ENCODE results near the gene PSEN2.
"Not testable (repeated sequence)": the region's sequence is repeated elsewhere in the genome, so short reads cannot be mapped to it uniquely, and the experiment has no call there.

The PSEN2 gene

DNA sequence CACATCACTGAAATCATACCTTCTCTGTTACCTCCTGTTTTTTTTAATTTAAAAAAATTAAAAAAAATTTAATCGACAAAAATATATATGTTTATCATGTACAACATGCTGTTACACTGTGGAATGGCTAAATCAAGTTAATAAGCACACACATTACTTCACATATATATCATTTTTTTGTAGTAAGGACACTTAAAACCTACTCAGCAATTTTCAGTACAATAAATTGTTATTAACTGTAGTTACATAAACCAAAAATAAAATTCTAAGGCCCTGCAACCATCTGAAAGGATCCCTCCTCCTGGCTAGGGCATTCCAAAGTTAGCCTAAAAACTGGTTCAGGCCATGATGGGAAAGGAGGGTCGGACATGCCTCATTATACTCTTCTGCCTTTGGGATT is 46.1 kb downstream of the PSEN2 start:
- no peak for DNase-seq (ENCODE audit: low spot score)

DNA sequence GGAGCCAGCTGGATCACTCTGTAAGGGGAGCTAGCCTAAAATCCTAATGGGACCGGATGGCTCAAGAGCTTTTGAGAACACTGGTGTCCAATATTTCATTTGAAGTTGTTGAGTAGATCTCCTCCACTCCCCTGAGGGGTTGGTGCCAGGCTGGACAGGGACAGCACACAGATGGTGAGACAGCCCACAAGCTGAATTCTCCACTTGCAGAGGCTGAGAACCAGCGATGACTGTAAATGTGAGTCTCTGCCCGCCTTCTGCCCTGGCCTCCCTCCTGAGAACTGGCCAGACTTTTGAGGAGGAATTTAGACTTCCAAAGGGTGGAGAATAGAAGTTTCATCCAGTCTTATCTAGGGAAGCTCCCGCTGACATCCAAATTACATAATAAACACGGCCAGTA is 49.2 kb downstream of the PSEN2 start:
- DNase-seq (ENCODE audit: low spot score), result no peak

DNA sequence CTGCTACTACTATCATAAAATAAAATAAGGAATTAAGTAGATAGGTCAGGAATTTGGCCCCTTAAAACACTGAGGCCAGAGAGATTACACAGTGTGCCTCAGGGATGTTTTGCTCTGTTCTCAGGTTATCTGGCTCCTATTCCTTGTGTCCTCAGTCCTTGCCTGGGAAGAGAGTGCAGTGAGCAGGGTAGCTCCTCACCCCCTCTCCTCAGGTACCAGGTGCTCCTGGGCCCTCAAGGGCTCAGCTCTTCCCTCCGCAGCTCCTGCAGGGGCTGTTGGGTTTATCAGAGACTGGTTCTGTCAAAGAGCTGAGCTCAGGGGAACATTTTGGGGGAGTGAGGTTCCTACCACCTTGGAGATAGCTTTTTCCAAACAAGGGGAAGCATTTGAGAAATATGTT is 49.6 kb downstream of the PSEN2 start:
- no peak for DNase-seq (ENCODE audit: low spot score)

DNA sequence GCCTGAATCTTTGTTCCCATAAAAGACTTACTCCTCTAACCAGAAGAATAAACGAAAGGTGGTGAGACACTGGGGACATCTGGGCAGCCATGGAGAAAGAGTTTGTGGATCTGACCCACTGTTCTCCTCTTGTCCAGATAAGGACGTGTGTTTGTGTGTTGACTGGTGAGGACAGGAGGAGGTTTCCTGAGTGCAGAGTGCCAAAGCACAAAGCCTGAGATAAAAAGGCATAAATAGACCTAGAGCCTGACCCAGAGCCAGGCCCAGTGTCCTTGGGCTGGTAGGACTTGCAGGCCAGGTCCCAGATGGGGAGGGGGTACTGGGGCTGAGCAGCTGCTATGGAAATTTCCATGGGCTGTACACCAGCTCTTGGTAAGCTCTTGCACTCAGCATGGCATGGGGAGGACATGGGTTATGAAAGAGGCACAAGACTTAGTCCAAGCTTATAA is 50.1 kb downstream of the PSEN2 start:
- no peak for DNase-seq (ENCODE audit: low spot score)

DNA sequence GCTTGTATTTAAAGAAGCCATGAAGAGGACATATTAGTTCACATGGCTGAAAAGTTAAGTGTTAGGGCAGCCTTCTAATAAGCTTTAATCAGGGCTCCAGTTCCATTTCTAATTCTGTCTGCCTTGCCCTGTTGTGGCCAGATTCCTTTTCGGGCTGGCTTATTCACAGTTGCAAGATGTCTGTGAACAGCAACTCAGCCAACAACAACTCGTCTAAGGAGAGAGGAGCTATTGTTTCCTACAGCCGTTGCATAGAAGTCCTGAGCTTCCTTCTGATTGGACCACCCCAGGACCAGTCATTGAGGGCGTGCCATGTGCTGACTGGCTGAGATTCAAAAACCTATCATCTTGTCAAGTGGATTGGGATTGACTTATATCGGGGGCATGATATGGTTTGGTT is 51.1 kb downstream of the PSEN2 start:
- no peak for DNase-seq (ENCODE audit: low spot score)

DNA sequence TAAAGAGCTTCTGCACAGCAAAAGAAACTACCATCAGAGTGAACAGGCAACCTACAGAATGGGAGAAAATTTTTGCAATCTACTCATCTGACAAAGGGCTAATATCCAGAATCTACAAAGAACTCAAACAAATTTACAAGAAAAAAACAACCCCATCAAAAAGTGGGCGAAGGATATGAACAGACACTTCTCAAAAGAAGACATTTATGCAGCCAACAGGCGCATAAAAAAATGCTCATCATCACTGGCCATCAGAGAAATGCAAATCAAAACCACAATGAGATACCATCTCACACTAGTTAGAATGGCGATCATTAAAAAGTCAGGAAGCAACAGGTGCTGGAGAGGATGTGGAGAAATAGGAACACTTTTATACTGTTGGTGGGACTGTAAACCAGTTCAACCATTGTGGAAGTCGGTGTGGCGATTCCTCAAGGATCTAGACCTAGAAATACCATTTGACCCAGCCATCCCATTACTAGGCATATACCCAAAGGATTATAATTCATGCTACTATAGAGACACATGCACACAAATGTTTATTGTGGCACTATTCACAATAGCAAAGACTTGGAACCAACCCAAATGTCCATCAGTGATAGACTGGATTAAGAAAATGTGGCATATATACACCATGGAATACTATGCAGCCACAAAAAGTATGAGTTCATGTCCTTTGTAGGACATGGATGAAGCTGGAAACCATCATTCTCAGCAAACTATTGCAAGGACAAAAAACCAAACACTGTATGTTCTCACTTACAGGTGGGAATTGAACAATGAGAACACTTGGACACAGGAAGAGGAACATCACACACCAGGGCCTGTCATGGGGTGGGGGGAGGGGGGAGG is 59.1 kb downstream of the PSEN2 start:
- not testable (repeated sequence) for DNase-seq (ENCODE audit: low spot score)

DNA sequence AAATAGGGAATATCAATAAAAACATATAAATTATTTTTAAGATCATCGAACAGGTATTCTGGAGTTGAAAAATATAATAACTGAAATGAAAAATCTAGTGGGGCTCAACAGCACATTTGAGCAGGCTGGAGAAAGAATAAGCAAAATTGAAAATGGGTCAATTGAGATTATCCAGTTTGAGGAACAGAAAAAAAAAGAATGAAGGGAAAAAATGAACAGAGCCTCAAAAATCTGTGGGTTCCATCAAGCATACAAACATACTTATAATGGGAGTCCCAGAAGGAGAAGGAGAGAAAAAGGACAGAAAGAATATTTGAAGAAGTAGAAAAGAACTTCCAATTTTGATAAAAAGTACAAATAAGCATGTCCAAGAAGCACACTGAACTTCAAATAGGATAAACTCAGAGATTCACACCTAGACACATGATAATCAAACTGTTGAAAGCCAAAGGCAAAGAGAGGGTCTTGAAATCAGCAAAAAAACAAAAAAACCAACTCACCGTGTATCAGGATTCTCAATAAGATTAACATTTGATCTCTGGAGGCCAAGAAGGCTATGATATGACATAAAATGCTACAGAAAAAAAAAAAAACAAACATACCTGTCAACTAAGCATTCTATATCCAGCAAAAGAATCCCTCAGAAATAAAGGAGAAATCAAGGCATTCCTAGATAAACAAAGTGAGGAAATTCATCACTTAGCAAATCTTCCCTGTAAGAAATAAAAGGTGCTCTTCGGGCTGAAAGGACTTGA is 64.2 kb downstream of the PSEN2 start:
- DNase-seq (ENCODE audit: low spot score), result no peak

DNA sequence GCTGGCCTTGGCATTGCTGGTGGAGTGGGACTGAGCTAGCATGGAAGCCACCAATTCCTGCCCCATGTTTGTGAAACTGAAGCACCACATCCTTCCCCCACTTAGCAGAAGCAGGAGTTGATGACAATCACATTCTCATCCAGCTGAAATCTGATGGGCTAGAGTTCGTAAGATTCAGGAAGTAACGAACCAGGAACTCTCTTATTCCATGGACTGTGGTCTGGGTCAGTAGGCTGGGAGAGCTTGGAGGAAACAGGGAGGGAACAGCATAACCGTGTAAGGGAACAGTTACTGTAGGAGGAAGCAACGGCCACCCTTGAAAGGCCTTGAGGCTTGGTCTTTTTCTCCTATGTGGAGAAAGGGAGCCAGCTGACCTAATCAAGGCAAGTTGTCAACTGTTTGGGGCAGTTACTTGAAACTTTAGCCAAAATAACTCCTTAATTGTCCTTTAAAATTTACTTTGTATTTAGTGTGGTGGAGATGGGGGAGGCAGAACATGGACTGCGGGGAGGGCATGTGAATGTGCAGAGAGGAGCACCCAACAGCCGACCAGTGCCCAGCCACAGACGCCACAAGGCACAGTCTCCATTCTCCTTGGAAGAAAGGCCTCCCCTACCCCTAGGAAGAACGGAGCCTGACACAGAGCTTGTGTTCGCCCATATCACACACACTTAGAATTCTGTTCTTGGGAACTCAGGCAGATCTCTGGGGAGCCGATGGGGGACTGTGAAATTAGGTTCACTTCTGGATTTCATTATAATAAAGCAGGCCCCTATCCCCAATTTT is 67.7 kb downstream of the PSEN2 start:
- no peak for DNase-seq (ENCODE audit: low spot score)

DNA sequence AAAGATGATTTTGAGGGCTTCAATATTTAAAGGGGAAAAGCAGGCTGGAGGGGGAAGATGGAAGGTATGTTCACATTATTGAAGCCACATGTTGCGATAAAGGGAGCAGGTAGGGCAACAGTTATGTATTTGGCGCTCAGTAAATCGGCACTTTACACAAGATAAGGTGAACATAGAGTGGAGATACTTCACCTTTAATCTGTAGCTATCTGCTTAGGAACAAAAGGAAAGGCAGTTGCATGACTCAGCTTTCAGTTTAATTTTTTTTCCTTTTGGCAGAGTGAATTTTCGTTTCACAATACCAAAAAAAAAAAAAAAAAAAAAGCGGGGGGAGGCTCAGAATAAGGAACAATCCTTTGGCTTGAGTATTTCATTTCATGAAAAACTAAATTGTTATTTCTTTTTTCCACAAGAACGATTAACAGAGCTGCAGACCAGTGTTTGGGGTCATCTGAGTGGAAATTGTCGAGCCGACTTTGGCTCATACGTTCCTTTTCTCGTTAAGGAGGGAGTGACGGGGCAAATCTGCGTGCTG is 68.6 kb downstream of the PSEN2 start:
- no peak for DNase-seq (ENCODE audit: low spot score)

DNA sequence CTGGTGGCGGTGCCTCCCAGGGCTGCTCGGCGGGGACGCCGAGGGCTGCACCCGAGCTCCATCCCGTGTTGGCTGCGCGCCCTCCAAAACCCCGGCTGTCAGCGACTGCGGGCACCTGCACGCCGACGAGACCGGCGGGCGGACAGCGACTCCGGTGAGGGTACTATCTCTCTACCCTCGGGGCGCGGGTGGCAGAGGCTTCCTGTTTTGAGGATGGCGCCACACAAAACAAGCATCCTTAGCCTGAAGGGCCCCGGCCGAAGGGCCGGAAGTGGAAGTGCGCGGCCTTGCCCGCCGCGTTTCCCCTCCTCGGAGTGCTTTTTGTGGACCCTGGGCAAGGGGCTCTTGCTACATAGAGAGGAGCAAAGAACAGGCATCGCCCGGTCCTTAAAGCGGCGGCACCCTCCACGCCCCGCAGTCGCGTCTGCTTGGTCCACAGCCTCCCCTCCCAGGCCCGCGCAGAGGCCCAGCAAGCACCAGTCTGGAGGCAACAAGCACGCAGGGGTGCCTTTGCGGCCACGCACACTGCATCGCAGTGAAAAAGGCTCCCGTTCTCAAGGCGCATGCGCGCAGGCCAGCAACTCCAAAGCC is 69.1 kb downstream of the PSEN2 start:
- peak; percentile 74 for DNase-seq (ENCODE audit: low spot score)

DNA sequence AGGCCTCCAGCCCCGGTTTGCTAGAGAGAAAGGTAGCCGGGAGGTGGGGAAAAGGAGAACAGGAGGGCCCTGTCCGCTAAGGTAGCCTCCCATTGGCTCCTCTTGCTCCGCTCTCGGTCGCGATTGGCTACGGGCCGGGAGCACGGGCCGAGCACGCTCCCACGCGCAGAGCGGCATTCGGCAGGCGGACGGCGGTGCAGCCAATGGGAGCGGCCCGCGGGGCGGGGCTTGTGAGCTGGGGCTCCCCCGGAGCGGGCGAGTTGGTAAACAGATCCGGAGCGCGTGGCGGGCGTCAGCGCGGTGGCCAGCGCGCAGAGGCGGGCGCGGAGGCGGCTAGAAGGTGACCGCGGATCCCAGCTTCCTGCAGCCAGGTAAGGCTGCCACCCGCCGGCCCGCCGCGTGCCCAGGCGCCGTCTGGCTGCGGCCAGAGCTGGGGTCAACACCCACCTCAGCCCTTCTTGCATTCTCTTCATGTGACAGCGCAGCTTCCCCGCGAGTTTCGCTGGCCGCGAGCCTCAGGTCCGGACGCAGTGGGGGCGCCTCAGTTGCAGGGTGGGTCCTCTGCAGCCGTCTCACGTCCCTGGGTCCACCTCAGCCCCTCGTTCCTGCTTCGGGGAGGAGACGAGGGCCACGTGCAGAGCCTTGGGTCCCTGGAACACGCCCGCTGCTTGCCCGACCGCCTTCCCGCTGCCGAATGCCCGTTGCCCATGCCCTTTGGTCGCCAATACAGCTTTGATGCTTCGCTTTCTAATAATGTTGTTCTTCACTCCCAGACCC is 69.8 kb downstream of the PSEN2 start, which contains the start of gene COQ8A:
Gene COQ8A, plus strand, starts transcription at position 266 of the 777 bp plus-strand sequence. CDS start 21,092 bp downstream, outside the sequence.
- peak; percentile 99 for DNase-seq (ENCODE audit: low spot score)

DNA sequence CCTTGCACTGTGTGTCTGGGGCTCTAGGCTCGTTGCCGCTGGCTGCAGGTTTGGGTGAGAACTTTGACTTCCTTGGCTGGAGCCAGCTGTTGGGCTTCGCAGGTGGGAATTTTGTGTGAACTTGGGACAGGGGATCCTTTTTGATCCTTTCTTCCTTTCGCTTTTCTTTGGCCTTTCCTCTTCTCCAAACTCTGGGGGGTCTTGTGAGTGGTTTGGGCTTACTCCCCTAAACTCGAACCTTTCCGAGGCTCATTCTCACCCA is 70.3 kb downstream of the PSEN2 start:
- no peak for DNase-seq (ENCODE audit: low spot score)

DNA sequence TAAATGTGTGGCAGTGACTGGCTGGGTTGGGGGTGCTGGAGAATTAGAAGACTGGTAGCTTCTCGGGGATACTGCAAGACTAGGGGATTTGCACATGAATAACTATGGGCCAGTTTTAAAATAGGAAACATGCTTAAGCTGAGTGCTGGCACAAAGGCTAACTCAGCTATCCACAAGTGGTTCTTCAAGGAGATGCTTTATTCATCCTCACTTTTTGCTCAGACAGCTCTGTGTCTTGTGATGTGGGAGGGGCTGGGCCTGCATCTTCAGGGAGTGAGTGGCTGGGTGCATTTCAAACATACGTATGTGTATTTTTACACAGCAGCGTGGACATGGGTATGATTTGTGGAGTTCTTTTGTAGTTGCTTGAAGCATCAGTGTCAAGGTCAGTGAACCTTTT is 72.0 kb downstream of the PSEN2 start:
- no peak for DNase-seq (ENCODE audit: low spot score)

DNA sequence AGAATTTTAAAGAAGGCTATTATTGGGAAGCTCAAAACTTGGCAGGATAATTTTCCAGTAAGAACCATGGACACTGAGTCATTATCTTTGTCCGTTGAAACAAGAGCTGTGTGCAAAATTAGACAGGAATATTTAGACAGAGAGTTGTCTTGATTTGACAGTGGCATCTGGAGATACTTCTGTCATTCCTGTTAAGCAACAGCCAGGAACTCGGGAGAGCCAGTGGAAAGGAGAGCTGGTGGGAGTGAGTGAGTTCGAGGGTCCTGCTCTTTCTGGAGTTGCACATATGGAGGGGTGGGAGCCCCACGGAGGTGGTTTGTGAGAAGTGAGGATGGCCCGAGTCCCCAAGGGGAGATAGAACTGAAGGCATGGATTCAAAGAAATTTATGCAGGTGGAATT is 72.7 kb downstream of the PSEN2 start:
- no peak for DNase-seq (ENCODE audit: low spot score)

DNA sequence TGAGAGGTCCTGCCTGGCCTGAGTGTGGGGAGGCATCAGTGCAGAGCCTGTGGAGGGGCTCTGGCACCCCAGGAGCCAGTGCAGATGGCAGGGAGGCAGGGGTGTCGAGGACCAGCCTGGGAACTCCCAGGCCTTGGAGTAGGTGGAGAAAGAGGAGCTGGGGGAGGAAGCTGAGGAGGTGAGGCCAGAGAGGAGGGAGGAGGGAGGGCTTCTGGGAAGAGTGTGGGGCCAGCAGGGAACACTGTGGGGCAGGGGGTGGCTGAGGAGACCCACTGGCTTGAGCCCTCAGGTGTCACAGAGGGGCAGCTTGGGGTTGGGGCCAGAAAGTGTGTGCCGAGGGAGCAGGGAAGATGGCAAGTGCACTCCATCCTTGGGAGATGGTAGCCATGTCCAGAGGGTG is 73.5 kb downstream of the PSEN2 start:
- DNase-seq (ENCODE audit: low spot score), result no peak

DNA sequence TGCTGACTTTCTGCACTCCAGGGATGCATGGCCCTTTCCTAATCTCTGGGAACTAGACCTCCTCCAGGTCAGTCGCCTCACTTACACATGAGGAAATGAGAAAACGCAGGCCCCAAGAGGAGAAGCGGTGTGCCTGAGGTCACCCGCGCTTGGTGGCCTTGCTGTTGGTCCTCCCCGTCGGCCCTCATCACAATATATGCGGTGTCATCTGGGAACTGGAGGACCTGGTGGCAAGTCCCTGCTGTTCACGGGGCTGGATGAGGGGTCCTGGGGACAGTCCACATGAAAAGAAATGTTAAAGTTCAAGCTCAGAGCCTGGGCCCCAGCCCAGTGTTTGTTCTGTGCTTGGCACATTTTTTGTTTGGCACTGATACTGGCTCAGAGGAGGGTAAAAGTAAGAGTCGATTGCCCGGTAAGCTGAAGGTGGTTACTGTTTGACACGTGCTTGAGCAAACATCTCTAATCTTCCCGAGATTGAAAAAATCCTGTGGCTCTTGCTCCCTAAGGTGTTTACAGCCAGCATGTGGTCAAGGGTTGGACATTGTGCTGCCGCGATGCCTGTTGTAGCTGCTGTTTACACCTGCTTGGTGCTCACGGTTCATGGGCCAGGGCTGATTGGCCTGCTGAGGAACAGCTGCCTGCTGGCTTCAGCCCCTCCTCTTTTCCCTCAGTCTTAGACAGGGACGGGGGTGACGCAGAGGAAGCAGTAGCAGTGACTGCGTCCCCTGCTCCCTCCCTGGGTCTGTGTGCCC is 74.9 kb downstream of the PSEN2 start:
- no peak for DNase-seq (ENCODE audit: low spot score)

All from Ammon's horn (tissue), 1 donor.